ENCODE data around the gene NGFR.

- TF ChIP-seq CTCF (IDR thresholded peaks at IDR 0.05) (no peak), EP300 (IDR thresholded peaks at IDR 0.05) (no peak), POLR2A (IDR thresholded peaks at IDR 0.05) (no peak), POLR2AphosphoS5 (IDR thresholded peaks at IDR 0.05) (no peak)
Measured at GRCh38 chr17:49510720-49511110, 15.6 kb downstream of the NGFR start.

Measured in gastroesophageal sphincter (tissue), 3 donors.